Fibroblast of lung (primary cell): ENCODE data around the gene BCL7A. TPM values are rescaled to one million over a fixed set of nuclear protein-coding genes. Genes with fewer than 3 reads are reported as not detected.

Experiments used
- DNase-seq, 2 donors: peaks; one replicate each; pipeline versions ENCODE4 v3.0.0 to v3.0.0-alpha.2; 2010; ENCODE audit warnings: low read depth in 2 of 2
- H2AFZ ChIP-seq: 2 replicates; pipeline ENCODE4 v1.5.1; 2012; ENCODE audit warnings: low read length, control low read depth, inconsistent platforms
- H3K27ac ChIP-seq: 2 replicates; pipeline ENCODE4 v1.5.1; 2011; ENCODE audit warnings: low read length, control low read depth; ENCODE audit not compliant: insufficient read depth
- H3K27me3 ChIP-seq: 2 replicates; pipeline ENCODE4 v1.5.1; 2011; ENCODE audit warnings: mild to moderate bottlenecking, low read length; ENCODE audit not compliant: control insufficient read depth, insufficient read depth
- H3K36me3 ChIP-seq: 2 replicates; pipeline ENCODE4 v1.5.1; 2011; ENCODE audit warnings: low read length; ENCODE audit not compliant: control insufficient read depth, insufficient read depth
- H3K4me1 ChIP-seq: 2 replicates; pipeline ENCODE4 v1.5.1; 2011; ENCODE audit warnings: low read length; ENCODE audit not compliant: control insufficient read depth, insufficient read depth; ENCODE audit errors: extremely low read depth
- H3K4me2 ChIP-seq: 2 replicates; pipeline ENCODE4 v1.5.1; 2011; ENCODE audit warnings: low read length, control low read depth; ENCODE audit not compliant: insufficient read depth; ENCODE audit errors: extremely low read depth
- H3K4me3 ChIP-seq, 4 experiments: fragments of 200-600 bp in 1 of 4; sonication (generic) in 1 of 4; replicated peaks in 1 of 4; 2 replicates each; pipeline ENCODE4 v1.5.1; 2011 to 2016; ENCODE audit warnings: low read length in 4 of 4, low read depth in 3 of 4, mild to moderate bottlenecking in 3 of 4, control low read depth in 2 of 4, inconsistent platforms in 1 of 4, mixed read lengths in 1 of 4; ENCODE audit not compliant: insufficient read depth in 1 of 4; ENCODE audit errors: control extremely low read depth in 1 of 4
- H3K79me2 ChIP-seq: 2 replicates; pipeline ENCODE4 v1.5.1; 2012; ENCODE audit warnings: mild to moderate bottlenecking, low read length, inconsistent platforms; ENCODE audit not compliant: control insufficient read depth, insufficient read depth
- H3K9ac ChIP-seq: 2 replicates; pipeline ENCODE4 v1.5.1; 2011; ENCODE audit warnings: mild to moderate bottlenecking, low read length, control low read depth; ENCODE audit not compliant: insufficient read depth
- H3K9me3 ChIP-seq: 2 replicates; pipeline ENCODE4 v1.5.1; 2012; ENCODE audit warnings: low read depth, low read length; ENCODE audit not compliant: control insufficient read depth, insufficient read depth
- H4K20me1 ChIP-seq: 2 replicates; pipeline ENCODE4 v1.5.1; 2011; ENCODE audit warnings: low read length; ENCODE audit not compliant: control insufficient read depth, insufficient read depth; ENCODE audit errors: extremely low read depth
- CTCF ChIP-seq, 2 donors: IDR thresholded peaks in 1 of 2; conservative IDR thresholded peaks in 1 of 2; 1 replicate in 1 of 2; 2 replicates in 1 of 2; pipeline ENCODE4 v1.5.1; 2011 to 2012; ENCODE audit warnings: low read length in 2 of 2, control low read depth in 1 of 2, inconsistent platforms in 1 of 2, low read depth in 1 of 2, mild to moderate bottlenecking in 1 of 2
- EZH2 ChIP-seq: IDR thresholded peaks from 2 replicates; pipeline ENCODE4 v1.5.1; 2012; ENCODE audit warnings: low read length, control low read depth, mild to moderate bottlenecking; ENCODE audit errors: missing control alignments
- polyA plus RNA-seq, 2 donors: library from polyadenylated mRNA; depleted of rRNA in 1 of 2; stranded (reverse) in 1 of 2; unstranded in 1 of 2; fragments of >200 nt; gene quantifications; 2 replicates each; pipeline ENCODE4 v1.2.1, GENCODE V29; 2011 to 2012; ENCODE audit warnings: missing spikeins in 1 of 2
- total RNA-seq: library from RNA; depleted of rRNA; stranded (reverse); fragments of >200 nt; gene quantifications from 2 replicates; pipeline ENCODE4 v1.2.1, GENCODE V29; 2014

Gene BCL7A
- total and polyA plus RNA-seq, 2 donors (not counting 1 experiment from before 2014, with no cell fraction given), result 3.8 to 7.4 TPM

DNA sequence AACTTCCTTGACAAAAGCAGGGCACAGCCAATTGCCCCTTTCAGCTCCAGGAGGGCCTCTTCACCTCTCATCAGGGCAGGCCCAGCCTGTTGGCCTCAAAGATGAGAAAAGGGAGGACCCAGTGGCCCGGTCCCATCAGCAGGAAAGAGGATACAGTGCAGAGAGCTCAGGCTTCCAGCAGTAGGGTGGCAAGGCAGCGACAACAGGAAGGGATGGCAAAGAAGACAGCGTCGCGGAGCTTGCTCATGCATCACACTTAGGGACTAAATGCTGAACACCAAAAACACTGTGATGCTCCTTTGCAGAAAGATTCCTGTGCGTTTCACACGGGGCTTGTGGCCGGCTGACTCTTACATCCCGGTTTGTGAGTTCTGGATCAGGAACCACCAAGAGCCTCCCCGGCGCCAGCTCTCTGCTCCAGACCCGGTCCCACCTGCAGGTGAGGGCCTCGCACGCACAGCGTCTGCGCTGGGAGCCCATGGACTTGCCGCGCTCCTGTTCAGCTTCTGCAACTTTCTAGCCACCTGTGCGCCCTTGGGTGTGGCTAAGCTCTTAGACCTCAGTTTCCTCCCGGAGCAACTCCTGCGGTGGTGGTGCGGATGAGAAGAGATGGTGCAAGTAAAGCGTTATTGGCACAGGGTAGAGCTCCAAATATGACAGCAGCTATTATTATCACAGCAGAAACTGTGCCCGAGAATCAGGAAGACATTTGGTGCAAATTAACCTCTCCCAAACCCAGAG is 15.3 kb upstream of the BCL7A start:
- Histone ChIP-seq H4K20me1 (no peaks in the 10 kb centered on the region), H3K9me3 (no peaks in the 10 kb centered on the region), H3K27me3 (no peaks in the 10 kb centered on the region), H2AFZ (no peak overlapping the region), H3K4me2 (no peak overlapping the region), H3K79me2 (no peaks in the 10 kb centered on the region), H3K4me1 (peaks cover 11% of the 10 kb centered on the region), H3K36me3 (no peaks in the 10 kb centered on the region), H3K27ac (no peak overlapping the region), H3K9ac (no peak overlapping the region), H3K4me3 (no peak overlapping the region)
- DNase-seq, result no peak
- TF ChIP-seq EZH2, result no peak
- TF ChIP-seq CTCF (conservative IDR thresholded peaks at IDR 0.05 in 1 of 2, IDR thresholded peaks at IDR 0.05 in 1 of 2; ENCODE audit: low read depth in 1 of 2, low read length in 2 of 2), result no peak

DNA sequence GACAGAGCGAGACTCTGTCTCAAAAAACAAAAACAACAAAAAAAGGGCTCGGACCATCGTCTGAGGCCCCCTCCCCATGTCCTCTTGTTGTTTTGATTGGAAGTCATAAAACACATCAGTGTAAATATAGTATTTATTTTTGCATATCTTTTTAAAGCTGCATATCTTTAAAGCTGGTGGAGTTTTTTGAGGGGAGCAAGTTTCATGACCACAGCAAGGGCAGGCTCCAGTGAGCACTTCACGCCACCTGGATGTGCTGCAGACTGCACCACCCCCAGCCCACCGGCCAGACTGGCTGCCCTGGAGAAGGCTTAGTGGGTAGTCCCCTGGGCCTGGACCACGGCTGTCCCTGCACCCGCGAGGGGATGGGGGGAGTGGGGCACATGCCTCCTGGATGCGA is 11.9 kb upstream of the BCL7A start:
- TF ChIP-seq CTCF (conservative IDR thresholded peaks at IDR 0.05 in 1 of 2, IDR thresholded peaks at IDR 0.05 in 1 of 2; ENCODE audit: low read depth in 1 of 2, low read length in 2 of 2) (no peak), EZH2 (no peak)

GRCh38 chr12:122012184-122012583 is 9.5 kb upstream of the BCL7A start:
- Histone ChIP-seq H3K79me2 (no peaks in the 10 kb centered on the region), H3K4me2 (no peak overlapping the region), H3K36me3 (no peaks in the 10 kb centered on the region), H3K9me3 (no peaks in the 10 kb centered on the region), H4K20me1 (no peaks in the 10 kb centered on the region), H2AFZ (no peak overlapping the region), H3K27me3 (no peaks in the 10 kb centered on the region), H3K9ac (no peak overlapping the region), H3K4me3 (no peak overlapping the region), H3K27ac (no peak overlapping the region), H3K4me1 (no peaks in the 10 kb centered on the region)
- no peak for DNase-seq
- TF ChIP-seq EZH2, result no peak
- TF ChIP-seq CTCF (conservative IDR thresholded peaks at IDR 0.05 in 1 of 2, IDR thresholded peaks at IDR 0.05 in 1 of 2; ENCODE audit: low read depth in 1 of 2, low read length in 2 of 2), result no peak

More for the DNA sequence above, 11.9 kb upstream of the BCL7A start:
- no peaks in the 10 kb centered on the region for H3K36me3 ChIP-seq
- no peak overlapping the region for H2AFZ ChIP-seq
- H3K27ac ChIP-seq, result no peak overlapping the region
- no peak overlapping the region for H3K9ac ChIP-seq
- H3K4me3 ChIP-seq, result no peak overlapping the region
- H3K27me3 ChIP-seq, result no peaks in the 10 kb centered on the region
- no peaks in the 10 kb centered on the region for H4K20me1 ChIP-seq
- no peak for DNase-seq
- no peaks in the 10 kb centered on the region for H3K4me1 ChIP-seq
- no peaks in the 10 kb centered on the region for H3K79me2 ChIP-seq
- H3K9me3 ChIP-seq, result no peaks in the 10 kb centered on the region
- no peak overlapping the region for H3K4me2 ChIP-seq
